Activated T-helper 17 cell treated with anti-CD3 and anti-CD28 coated beads, Interleukin-2, amount 50 U/mL, for 72 hours (primary cell): ENCODE results near the gene ANXA2. TPM values are rescaled to one million over a fixed set of nuclear protein-coding genes. Genes with fewer than 3 reads are reported as not detected.

ENCODE experiments used
- ATAC-seq: fragments of 150-1000 bp; cut with Tn5 transposase; replicated peaks from 2 replicates; pipeline ENCODE4 v1.10.0; 2021; ENCODE audit warnings: mild to moderate bottlenecking, moderate library complexity
- H3K27ac Mint-ChIP-seq: one replicate; pipeline ENCODE4 v1.8.0; 2022; ENCODE audit warnings: mixed read lengths
- H3K27me3 Mint-ChIP-seq: one replicate; pipeline ENCODE4 v1.8.0; 2022; ENCODE audit warnings: mixed read lengths
- H3K36me3 Mint-ChIP-seq: one replicate; pipeline ENCODE4 v1.8.0; 2022; ENCODE audit warnings: low read depth, mild to moderate bottlenecking, mixed read lengths
- H3K4me1 Mint-ChIP-seq: one replicate; pipeline ENCODE4 v1.8.0; 2022; ENCODE audit warnings: mixed read lengths
- H3K4me3 Mint-ChIP-seq: one replicate; pipeline ENCODE4 v1.8.0; 2022; ENCODE audit warnings: mild to moderate bottlenecking, mixed read lengths
- H3K9me3 Mint-ChIP-seq: one replicate; pipeline ENCODE4 v1.8.0; 2022; ENCODE audit warnings: mixed read lengths
- total RNA-seq, 2 donors: library from RNA; stranded (reverse); gene quantifications; one replicate each; pipeline ENCODE4 v1.2.3, GENCODE V29; 2022

The ANXA2 gene
- total RNA-seq, 2 donors from 2014 or later: 120 to 420 TPM

DNA sequence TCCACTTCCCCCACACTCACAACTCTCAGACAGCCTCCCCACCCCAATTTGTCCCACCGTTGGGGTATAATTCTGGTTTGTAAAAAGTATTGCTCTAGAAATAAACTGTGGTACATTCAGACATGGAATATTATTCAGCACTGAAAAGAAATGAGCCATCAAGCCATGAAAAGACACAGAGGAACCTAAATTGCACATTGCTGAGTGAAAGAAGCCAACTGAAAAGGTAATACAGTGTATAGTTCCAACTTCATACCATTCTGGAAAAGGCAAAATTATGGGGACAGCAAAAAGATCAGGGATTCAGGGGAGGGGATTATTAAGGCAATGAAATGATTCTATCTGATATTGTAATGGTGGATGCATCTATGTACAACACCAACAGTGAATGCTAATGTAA is 10.5 kb downstream of the ANXA2 start:
- Mint-ChIP-seq H3K27ac (no peak overlapping the region), H3K9me3 (no peaks in the 10 kb centered on the region), H3K4me1 (peaks cover 26% of the 10 kb centered on the region), H3K36me3 (peaks cover 67% of the 10 kb centered on the region), H3K27me3 (no peaks in the 10 kb centered on the region), H3K4me3 (peak overlapping the region; percentile 13)
- ATAC-seq: no peak

DNA sequence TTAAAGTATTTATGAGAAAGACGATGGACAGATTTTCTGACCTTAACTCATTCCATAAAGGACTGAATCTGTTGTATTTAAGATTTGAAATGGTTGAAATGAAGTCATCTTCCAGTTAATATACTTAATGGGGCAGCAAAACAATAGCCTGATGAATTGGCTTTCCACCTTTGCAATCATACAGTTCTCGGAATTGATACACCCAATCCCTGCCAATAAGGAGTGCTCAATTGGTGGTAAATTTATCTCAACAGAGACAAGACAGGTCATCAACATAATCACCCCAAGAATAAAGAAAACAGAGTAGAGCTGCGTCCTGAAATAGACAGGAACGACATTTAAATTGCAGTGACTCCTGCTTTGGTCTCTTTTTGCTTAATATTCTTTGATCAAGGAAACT is 11.2 kb downstream of the ANXA2 start:
- no peak overlapping the region for H3K4me3 Mint-ChIP-seq
- peaks cover 71% of the 10 kb centered on the region for H3K36me3 Mint-ChIP-seq
- ATAC-seq: no peak
- H3K9me3 Mint-ChIP-seq: no peaks in the 10 kb centered on the region
- H3K27ac Mint-ChIP-seq: no peak overlapping the region
- peaks cover 24% of the 10 kb centered on the region for H3K4me1 Mint-ChIP-seq
- H3K27me3 Mint-ChIP-seq: no peaks in the 10 kb centered on the region

DNA sequence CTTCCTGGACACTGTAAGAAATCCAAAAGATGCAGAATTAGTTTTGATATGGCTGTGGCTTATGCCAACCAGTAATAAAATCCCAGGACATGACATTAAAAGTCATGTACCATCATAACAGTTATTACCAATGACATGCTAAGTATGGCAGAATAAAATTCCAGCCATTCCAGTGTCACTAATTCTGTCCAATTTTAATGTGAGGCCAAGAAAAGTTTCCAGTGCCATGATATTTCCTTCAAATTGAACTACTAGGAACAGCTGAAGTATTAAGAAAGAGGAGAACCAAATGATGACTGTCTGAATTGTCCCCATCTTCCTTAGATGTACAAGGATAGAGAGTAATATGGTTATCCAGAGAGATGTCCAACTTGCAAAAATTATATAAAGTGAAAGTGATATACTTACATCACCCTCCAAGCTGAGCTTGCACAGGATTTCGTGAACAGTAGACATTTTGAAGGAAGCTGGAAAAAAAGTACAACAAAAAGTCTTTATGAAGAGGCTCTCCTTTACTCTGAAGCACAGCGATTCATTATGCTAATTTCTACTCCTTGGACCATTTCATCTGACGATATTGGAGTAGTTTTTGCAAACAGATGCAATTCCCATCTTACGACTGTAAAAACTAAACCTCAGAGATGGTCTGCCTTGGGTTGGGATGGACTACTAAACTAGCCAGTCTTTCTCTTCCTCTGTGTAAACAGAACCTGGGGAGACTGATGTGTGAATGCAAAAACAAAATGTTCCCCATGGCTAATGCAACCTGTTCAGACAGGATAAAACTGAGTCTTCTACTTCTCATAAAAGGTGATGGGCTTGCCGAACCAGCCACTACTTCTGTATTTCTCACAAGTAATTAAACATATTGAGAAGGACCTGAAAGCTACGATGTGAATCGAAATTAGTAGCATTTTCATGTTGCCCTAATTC is 11.9 kb downstream of the ANXA2 start:
- Mint-ChIP-seq H3K9me3 (no peaks in the 10 kb centered on the region), H3K36me3 (peaks cover 71% of the 10 kb centered on the region), H3K27me3 (no peaks in the 10 kb centered on the region), H3K27ac (no peak overlapping the region), H3K4me1 (peaks cover 17% of the 10 kb centered on the region), H3K4me3 (no peak overlapping the region)
- no peak for ATAC-seq

DNA sequence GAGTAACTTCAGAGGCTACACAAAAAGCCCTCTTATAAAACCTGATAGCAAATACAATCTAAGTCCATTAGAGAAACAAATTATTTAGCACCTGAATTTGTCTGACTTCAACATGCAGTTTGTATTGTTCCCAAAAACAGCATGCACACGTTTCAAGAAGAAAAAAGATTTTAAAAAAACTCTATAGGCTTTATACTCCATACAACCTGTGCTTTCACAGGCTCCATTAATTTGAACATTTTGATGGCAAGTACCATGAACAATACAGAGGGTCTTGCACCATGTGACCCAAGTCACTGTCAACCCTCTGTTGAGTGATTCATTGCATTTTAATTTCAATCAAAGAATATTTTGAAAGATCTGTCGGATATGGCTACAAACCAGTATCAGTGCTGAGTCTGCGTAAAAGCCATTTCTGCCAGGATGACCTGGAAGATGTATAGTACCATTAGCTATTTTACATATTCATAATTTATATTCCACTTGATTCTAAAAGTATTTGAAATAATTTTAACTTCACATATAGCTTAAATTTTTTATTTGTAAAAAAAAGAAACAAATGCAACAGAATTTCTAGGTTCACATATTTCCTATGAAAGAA is 13.2 kb downstream of the ANXA2 start:
- peaks cover 73% of the 10 kb centered on the region for H3K36me3 Mint-ChIP-seq
- no peak overlapping the region for H3K4me3 Mint-ChIP-seq
- H3K27ac Mint-ChIP-seq: no peak overlapping the region
- H3K27me3 Mint-ChIP-seq: no peaks in the 10 kb centered on the region
- H3K4me1 Mint-ChIP-seq: peaks cover 5% of the 10 kb centered on the region
- no peaks in the 10 kb centered on the region for H3K9me3 Mint-ChIP-seq
- ATAC-seq: no peak

DNA sequence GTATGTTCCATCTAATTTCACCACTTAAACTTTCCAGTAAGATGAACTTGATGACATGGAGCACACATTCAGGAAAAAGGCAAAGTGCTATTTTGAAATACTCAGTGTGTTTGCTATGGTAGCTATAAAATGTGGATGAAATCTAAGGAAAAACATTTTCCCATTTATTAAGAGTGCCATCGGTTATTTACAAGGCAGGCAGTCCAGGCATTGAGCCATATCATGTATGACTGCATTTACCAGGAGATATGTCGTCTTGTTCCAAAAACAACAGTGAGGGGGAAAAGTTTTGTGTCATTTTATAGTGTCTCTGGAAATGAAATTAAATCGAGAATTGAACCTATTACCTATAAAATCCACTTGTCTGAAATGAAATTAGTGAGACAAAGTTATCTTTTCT is 13.7 kb downstream of the ANXA2 start:
- Mint-ChIP-seq H3K4me1 (no peaks in the 10 kb centered on the region), H3K36me3 (peaks cover 74% of the 10 kb centered on the region), H3K27me3 (no peaks in the 10 kb centered on the region), H3K9me3 (no peaks in the 10 kb centered on the region), H3K4me3 (no peak overlapping the region), H3K27ac (no peak overlapping the region)
- ATAC-seq: no peak

DNA sequence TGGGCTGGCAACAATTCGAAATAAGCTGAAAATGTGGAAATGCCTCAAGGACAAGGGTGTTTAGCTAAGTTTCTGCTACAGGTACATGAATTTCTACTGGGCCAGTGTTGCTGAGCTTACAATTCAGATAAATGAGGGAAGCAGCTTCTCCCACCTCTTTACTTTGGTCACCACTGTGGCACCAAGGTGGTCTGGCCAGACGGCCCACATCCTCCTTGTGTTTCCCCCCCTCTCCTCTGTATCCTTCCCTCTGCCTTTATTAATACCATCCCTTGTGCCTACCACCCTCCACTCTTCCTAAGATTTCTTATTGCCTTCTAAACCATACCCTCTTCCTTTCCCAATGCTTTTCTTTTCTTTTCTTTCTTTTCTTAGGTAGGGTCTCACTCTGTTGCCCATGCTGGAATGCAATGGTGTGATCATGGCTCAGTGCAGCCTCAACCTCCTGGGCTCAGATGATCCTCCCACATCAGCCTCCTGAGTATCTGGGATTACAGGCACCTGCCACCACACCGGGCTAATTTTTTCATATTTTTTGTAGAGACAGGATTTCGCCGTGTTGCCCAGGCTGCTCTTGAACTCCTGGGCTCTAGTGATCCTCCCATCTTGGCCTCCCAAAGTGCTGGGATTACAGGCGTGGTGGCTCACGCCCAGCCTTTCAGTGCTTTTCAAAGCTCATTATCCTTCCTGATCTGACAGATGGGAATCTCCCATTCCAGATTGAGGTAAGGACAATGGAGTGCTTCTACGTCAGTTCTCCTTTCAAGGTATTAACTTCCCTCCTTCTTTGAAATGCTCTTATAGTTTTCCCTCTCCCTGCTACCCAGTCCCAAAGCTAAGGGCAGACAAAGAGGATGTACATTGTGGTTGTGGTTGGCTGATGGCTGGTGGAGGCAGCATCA is 14.8 kb downstream of the ANXA2 start:
- H3K27me3 Mint-ChIP-seq: no peaks in the 10 kb centered on the region
- peak overlapping the region; percentile 14 for H3K27ac Mint-ChIP-seq
- ATAC-seq: no peak
- peaks cover 77% of the 10 kb centered on the region for H3K36me3 Mint-ChIP-seq
- H3K4me3 Mint-ChIP-seq: no peak overlapping the region
- no peaks in the 10 kb centered on the region for H3K9me3 Mint-ChIP-seq
- no peaks in the 10 kb centered on the region for H3K4me1 Mint-ChIP-seq

DNA sequence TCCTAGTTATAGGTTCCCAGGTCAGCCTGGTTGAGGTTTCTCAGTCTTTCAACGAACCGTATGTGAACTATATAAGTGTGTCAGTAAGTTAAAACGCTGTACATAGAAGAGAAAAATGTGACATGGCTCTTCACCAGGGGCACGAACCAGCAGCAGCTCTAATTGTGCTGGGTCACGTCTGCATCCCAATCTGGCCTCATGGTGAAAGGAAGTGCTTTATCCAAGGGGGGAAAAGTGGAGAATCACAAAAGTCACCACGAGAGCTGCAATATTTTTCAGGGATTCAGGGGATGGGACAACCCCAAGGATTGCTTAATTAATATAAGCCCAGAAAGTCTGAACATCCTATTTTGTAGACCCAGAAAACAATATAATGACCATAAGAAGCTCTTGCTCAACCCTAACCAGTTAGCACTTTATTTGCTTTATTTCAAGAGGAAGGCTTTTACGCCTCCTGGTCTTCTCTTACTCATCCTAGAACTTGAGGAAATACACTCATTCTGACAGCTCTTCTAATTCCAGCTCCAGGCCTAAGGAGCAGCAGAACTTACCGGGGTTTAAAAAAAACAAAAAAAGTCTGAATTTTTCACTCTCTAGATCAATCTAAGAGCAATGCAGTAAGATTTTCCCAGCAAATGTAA is 16.5 kb downstream of the ANXA2 start:
- ATAC-seq: no peak

DNA sequence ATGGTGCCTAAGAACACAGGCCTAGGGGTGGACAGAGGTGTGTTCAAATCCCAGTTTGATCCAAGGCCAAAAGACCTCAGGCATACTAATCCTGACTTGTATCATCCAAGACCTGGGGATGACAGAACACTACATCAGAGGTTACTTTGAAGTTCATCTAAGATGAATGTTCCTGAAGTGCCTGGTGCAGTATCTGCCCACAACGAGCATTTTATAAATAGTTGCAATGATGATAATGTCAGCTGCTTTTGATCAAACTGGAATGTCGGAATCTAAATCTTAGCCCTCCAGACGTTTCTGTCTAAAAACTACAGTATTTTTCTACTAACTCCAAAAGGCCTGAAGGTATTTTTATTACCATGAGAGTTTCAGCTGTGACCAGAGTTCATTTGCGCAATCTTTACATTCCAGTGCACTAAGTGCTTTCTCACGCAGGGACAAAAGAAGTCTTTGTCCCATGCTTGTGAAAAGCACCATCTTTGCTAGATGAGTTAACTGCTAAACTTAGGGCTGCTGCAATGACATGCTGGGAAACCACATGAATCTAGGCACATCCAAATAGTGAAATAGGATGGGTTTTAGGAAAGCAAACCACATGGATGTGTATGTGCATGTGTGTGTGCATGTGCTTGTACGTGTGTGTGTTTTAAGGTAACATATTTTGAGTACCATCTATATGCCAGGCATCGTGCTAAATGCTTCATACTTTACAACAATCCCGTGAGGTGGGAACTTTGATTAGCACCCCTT is 18.1 kb downstream of the ANXA2 start:
- H3K9me3 Mint-ChIP-seq: no peaks in the 10 kb centered on the region
- no peaks in the 10 kb centered on the region for H3K27me3 Mint-ChIP-seq
- no peak for ATAC-seq
- no peaks in the 10 kb centered on the region for H3K4me1 Mint-ChIP-seq
- H3K4me3 Mint-ChIP-seq: no peak overlapping the region
- H3K36me3 Mint-ChIP-seq: peaks cover 87% of the 10 kb centered on the region
- H3K27ac Mint-ChIP-seq: no peak overlapping the region

More for the DNA sequence above, 16.5 kb downstream of the ANXA2 start:
- Mint-ChIP-seq H3K9me3 (no peaks in the 10 kb centered on the region), H3K27me3 (no peaks in the 10 kb centered on the region), H3K36me3 (peaks cover 84% of the 10 kb centered on the region), H3K27ac (no peak overlapping the region), H3K4me1 (no peaks in the 10 kb centered on the region), H3K4me3 (no peak overlapping the region)

DNA sequence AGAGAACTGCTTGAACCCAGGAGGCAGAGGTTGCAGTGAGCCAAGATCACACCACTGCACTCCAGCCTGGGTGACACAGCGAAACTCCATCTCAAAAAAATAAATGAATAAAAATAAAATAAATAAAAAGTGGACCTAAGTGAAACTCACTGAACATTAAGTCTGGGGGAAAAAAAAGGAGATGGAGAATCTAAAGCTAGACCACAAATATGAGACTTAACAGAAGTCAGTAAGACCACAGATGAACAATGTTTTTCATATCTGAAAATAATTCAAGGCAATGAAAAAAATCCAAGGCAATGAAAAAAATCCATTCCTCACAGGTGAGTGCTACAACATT is 18.6 kb downstream of the ANXA2 start:
- no peak overlapping the region for H3K27ac Mint-ChIP-seq
- peaks cover 87% of the 10 kb centered on the region for H3K36me3 Mint-ChIP-seq
- H3K4me3 Mint-ChIP-seq: no peak overlapping the region
- no peaks in the 10 kb centered on the region for H3K9me3 Mint-ChIP-seq
- ATAC-seq: no peak
- no peaks in the 10 kb centered on the region for H3K27me3 Mint-ChIP-seq
- H3K4me1 Mint-ChIP-seq: peaks cover 2% of the 10 kb centered on the region

DNA sequence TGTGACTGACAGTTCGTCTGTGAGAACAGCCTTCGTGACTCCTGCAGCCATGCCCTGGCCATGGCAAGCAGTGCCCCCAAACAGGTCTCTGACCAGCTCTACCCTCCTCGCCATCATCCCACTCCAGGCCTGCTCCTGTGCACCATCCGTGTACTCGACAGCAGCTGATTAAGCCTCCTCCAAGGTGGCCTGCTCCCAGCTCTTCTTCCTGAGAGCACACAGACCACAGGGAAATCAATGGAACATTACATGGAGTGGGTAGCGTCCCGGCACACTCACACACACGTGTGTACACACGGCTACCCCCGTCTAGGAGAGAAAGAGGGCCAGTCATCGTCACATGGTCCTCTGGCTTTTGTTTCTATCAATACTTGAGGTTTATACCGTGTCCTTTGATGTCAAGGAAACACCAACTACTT is 21.1 kb downstream of the ANXA2 start:
- Mint-ChIP-seq H3K36me3 (peaks cover 84% of the 10 kb centered on the region), H3K27me3 (no peaks in the 10 kb centered on the region), H3K4me3 (no peak overlapping the region), H3K27ac (no peak overlapping the region), H3K4me1 (peaks cover 9% of the 10 kb centered on the region), H3K9me3 (no peaks in the 10 kb centered on the region)
- no peak for ATAC-seq

DNA sequence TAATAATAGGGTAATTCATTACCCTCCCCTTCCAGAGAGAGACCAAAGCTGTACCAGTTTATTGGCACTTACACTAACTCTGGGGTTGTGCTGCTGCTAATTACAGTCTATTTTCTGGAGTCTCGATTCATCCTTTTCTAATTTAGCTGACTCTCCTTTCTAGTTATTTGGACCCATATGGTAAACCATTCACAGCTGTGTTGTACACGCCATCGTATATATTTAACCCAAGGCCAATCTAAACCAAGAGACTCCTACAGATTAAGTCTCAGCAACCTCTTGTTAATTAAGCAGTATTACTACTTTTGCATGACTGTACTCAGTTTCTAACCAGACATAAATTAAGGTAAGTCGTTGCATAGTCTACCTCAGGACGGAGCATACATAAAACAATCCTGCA is 22.5 kb downstream of the ANXA2 start:
- Mint-ChIP-seq H3K36me3 (peaks cover 86% of the 10 kb centered on the region), H3K4me3 (no peak overlapping the region), H3K9me3 (no peaks in the 10 kb centered on the region)

DNA sequence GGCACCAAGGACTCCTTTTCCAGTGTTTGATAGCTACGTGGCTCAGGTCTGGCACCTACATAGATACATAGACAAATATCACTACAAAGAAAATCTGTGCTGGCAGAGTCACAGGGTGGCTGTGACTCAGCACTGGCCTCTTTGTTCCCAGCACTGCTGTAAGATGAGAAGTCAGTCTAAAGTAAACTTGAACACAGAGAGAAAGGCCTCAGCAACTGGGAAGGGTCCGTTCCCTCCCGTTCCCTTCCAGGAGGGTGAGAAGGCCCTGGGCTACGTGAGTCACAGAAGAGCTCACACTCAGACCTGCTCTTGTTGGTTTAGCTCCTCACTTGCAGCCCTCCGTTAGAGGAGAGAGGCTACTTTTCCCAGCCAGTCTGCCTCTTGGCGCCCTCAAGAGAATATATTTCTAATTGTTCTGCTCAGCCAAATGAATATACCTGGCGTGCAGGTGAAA is 23.1 kb downstream of the ANXA2 start:
- Mint-ChIP-seq H3K36me3 (peaks cover 86% of the 10 kb centered on the region), H3K27me3 (no peaks in the 10 kb centered on the region), H3K4me3 (no peak overlapping the region), H3K27ac (no peak overlapping the region), H3K9me3 (no peaks in the 10 kb centered on the region), H3K4me1 (peaks cover 26% of the 10 kb centered on the region)
- ATAC-seq: peak; percentile 60

More for the DNA sequence above, 22.5 kb downstream of the ANXA2 start:
- ATAC-seq: no peak
- no peaks in the 10 kb centered on the region for H3K27me3 Mint-ChIP-seq
- peaks cover 20% of the 10 kb centered on the region for H3K4me1 Mint-ChIP-seq
- H3K27ac Mint-ChIP-seq: no peak overlapping the region

DNA sequence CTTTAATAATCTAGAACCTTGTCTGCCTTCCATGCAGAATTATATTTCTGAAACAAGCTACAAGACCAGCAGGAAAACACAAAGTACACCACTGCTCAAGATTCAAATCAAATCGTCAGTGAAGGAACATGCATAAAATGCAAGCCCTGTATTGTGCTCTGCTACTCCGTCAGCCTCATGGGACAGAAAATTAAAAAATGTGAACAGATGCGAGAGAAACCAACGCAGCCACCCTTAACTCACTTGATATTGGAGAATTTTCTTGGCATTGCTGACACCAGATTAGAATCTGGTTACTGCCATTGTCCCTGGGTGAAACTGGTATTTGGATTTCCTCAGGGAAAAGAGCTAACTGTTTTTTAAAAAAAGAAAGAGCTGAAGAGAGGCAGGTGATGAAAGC is 23.6 kb downstream of the ANXA2 start:
- Mint-ChIP-seq H3K36me3 (peaks cover 86% of the 10 kb centered on the region), H3K4me1 (peaks cover 26% of the 10 kb centered on the region), H3K4me3 (no peak overlapping the region), H3K9me3 (no peaks in the 10 kb centered on the region), H3K27me3 (no peaks in the 10 kb centered on the region), H3K27ac (peak overlapping the region; percentile 61)
- ATAC-seq: no peak
